ENCODE data around the gene BNIP5.
"Not testable (repeated sequence)": the region's sequence is repeated elsewhere in the genome, so short reads cannot be mapped to it uniquely, and the experiment has no call there.

The BNIP5 gene

GRCh38 chr6:36339146-36339545, 2.5 kb upstream of the BNIP5 start:
- Histone ChIP-seq H3K36me3 (ENCODE audit: control insufficient read depth in 1 of 2, insufficient read depth in 2 of 2, low read length in 2 of 2) (no peaks in the 10 kb centered on the region), H3K4me3 (ENCODE audit: low read depth in 1 of 2, low read length in 2 of 2) (no peak overlapping the region), H3K27ac (ENCODE audit: low read length) (no peak overlapping the region), H3K4me1 (ENCODE audit: control insufficient read depth in 1 of 2, insufficient read depth in 2 of 2, low read length in 2 of 2) (peaks cover 0 to 4% of the 10 kb centered on the region in 2 donors), H3K27me3 (ENCODE audit: low read depth, low read length) (peaks cover 3% of the 10 kb centered on the region), H3K9me3 (ENCODE audit: control insufficient read depth in 1 of 2, low read length in 2 of 2) (no peaks in the 10 kb centered on the region)

- H3K4me3 ChIP-seq (ENCODE audit: low read depth in 1 of 2, low read length in 2 of 2); H3K27ac ChIP-seq (ENCODE audit: low read length); H3K36me3 ChIP-seq (ENCODE audit: control insufficient read depth in 1 of 2, insufficient read depth in 2 of 2, low read length in 2 of 2); H3K4me1 ChIP-seq (ENCODE audit: control insufficient read depth in 1 of 2, insufficient read depth in 2 of 2, low read length in 2 of 2); H3K27me3 ChIP-seq (ENCODE audit: low read depth, low read length); H3K9me3 ChIP-seq (ENCODE audit: control insufficient read depth in 1 of 2, low read length in 2 of 2): not testable (repeated sequence)
These were observed 1.5 kb upstream of the BNIP5 start for GRCh38 chr6:36338223-36338622.

- H3K36me3 ChIP-seq (ENCODE audit: control insufficient read depth in 1 of 2, insufficient read depth in 2 of 2, low read length in 2 of 2) = no peaks in the 10 kb centered on the region
- H3K27ac ChIP-seq (ENCODE audit: low read length) = no peak overlapping the region
- H3K9me3 ChIP-seq (ENCODE audit: control insufficient read depth in 1 of 2, low read length in 2 of 2) = no peaks in the 10 kb centered on the region
- peaks cover 0 to 7% of the 10 kb centered on the region in 2 donors for H3K4me1 ChIP-seq (ENCODE audit: control insufficient read depth in 1 of 2, insufficient read depth in 2 of 2, low read length in 2 of 2)
- H3K27me3 ChIP-seq (ENCODE audit: low read depth, low read length) = peaks cover 3% of the 10 kb centered on the region
- no peak overlapping the region for H3K4me3 ChIP-seq (ENCODE audit: low read depth in 1 of 2, low read length in 2 of 2)
These were observed 1.1 kb upstream of the BNIP5 start for GRCh38 chr6:36337814-36338213.

DNA sequence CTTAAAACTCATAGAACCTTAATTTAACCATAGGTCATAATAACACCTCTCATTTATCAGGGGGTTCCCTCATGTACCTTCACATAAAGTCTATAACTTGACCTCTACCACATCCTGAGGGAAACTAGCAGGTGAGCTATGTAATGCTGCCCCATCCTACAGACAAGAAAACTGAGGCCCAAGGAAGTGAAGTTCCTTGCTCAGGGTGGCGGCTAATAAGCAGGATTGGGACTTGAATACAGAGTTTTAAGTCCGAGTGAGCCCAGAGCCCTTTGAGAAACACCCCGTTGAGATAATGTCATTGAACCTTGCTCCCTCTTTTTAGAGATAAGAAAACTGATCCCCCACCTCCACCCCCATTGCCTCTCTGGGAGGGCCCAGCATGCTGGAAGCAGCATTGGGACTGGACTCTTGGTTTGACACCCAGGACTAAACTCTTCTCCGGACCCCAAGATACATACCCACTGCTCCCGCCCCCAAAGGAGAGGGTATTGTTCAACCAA, 429 bp downstream of the BNIP5 start:
- Histone ChIP-seq H3K4me1 (ENCODE audit: control insufficient read depth in 1 of 2, insufficient read depth in 2 of 2, low read length in 2 of 2) (peaks cover 0 to 7% of the 10 kb centered on the region in 2 donors), H3K27ac (ENCODE audit: low read length) (peak overlapping the region; percentile 74), H3K36me3 (ENCODE audit: control insufficient read depth in 1 of 2, insufficient read depth in 2 of 2, low read length in 2 of 2) (no peaks in the 10 kb centered on the region), H3K9me3 (ENCODE audit: control insufficient read depth in 1 of 2, low read length in 2 of 2) (no peaks in the 10 kb centered on the region), H3K27me3 (ENCODE audit: low read depth, low read length) (peaks cover 3% of the 10 kb centered on the region), H3K4me3 (ENCODE audit: low read depth in 1 of 2, low read length in 2 of 2) (peak overlapping the region in 1 of 2 donors; percentile 38)

DNA sequence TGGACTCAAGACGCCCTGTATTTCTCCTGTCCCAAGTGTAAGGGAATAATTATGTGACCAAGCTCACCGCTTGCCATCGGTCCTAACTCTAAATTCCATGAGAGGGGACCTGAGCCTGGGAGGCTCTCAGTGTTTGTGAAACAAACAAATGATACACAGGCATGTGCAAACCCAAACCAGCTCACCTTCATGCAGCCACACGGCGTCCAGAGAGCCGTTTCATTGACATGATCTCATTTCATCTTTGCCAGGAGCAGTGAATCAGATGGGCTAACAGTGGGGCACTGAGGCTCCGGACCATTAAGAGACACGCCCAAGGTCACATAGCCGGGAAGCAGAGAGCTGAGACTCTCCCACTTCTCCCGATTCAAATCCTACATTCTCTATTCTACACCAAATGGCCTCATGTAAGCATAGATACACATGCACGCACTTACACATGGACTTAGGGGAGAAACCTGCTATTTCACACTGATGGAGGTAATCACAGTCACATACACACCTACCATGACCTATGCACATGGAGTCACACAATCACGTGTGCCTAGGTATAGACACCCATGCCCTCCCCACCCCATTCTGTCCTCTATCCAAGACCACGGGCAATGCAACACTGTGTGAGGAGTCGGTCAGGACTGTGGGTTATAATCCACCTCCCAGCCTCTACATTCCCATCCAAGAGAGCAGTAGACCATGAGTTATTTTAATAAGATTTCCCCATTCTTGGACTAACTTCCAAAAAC, 1.1 kb downstream of the BNIP5 start:
- peaks cover 0 to 5% of the 10 kb centered on the region in 2 donors for H3K4me1 ChIP-seq (ENCODE audit: control insufficient read depth in 1 of 2, insufficient read depth in 2 of 2, low read length in 2 of 2)
- H3K36me3 ChIP-seq (ENCODE audit: control insufficient read depth in 1 of 2, insufficient read depth in 2 of 2, low read length in 2 of 2) = no peaks in the 10 kb centered on the region
- H3K4me3 ChIP-seq (ENCODE audit: low read depth in 1 of 2, low read length in 2 of 2) = peak overlapping the region in 1 of 2 donors; percentile 38
- peak overlapping the region; percentile 74 for H3K27ac ChIP-seq (ENCODE audit: low read length)
- H3K9me3 ChIP-seq (ENCODE audit: control insufficient read depth in 1 of 2, low read length in 2 of 2) = no peaks in the 10 kb centered on the region
- peaks cover 3% of the 10 kb centered on the region for H3K27me3 ChIP-seq (ENCODE audit: low read depth, low read length)

DNA sequence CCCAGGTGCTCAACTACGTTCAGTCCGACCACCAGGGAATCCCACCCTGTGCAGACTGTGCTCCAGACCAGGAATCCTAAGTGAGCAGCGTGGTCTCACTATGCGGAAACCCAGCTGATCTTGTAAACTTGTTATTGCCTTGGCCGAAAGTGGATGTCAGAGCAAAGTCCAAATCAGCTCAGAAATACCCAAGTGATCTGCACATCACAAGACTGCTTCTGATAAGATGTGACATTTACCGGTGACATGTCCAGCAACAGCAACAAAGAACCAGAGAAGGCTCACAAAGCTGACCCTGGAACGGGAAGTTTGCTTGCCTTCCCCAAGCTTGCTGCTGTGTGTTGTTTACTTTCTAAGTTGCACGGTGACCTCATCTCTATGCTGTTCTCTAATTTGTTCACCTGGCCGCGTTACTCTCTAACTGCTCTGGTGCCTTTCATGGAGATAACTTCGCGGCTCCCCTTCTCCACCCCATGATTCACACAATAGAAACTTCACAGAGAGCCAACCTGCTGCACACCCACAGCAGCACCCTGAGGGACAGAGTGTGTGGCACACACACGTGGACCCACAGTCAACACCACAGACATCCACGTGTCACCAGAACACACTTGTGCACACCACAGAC, 1.7 kb downstream of the BNIP5 start:
- Histone ChIP-seq H3K36me3 (ENCODE audit: control insufficient read depth in 1 of 2, insufficient read depth in 2 of 2, low read length in 2 of 2) (no peaks in the 10 kb centered on the region), H3K27me3 (ENCODE audit: low read depth, low read length) (peaks cover 3% of the 10 kb centered on the region), H3K4me3 (ENCODE audit: low read depth in 1 of 2, low read length in 2 of 2) (peak overlapping the region in 1 of 2 donors; percentile 38), H3K9me3 (ENCODE audit: control insufficient read depth in 1 of 2, low read length in 2 of 2) (no peaks in the 10 kb centered on the region), H3K4me1 (ENCODE audit: control insufficient read depth in 1 of 2, insufficient read depth in 2 of 2, low read length in 2 of 2) (peaks cover 0 to 3% of the 10 kb centered on the region in 2 donors), H3K27ac (ENCODE audit: low read length) (peak overlapping the region; percentile 74)

GRCh38 chr6:36333931-36334725, 2.6 kb downstream of the BNIP5 start:
- Histone ChIP-seq H3K9me3 (ENCODE audit: control insufficient read depth in 1 of 2, low read length in 2 of 2) (no peaks in the 10 kb centered on the region), H3K27me3 (ENCODE audit: low read depth, low read length) (peaks cover 3% of the 10 kb centered on the region), H3K4me3 (ENCODE audit: low read depth in 1 of 2, low read length in 2 of 2) (no peak overlapping the region), H3K27ac (ENCODE audit: low read length) (peak overlapping the region; percentile 74), H3K36me3 (ENCODE audit: control insufficient read depth in 1 of 2, insufficient read depth in 2 of 2, low read length in 2 of 2) (no peaks in the 10 kb centered on the region), H3K4me1 (ENCODE audit: control insufficient read depth in 1 of 2, insufficient read depth in 2 of 2, low read length in 2 of 2) (peaks cover 0 to 3% of the 10 kb centered on the region in 2 donors)

- peaks cover 3% of the 10 kb centered on the region for H3K27me3 ChIP-seq (ENCODE audit: low read depth, low read length)
- H3K4me3 ChIP-seq (ENCODE audit: low read depth in 1 of 2, low read length in 2 of 2) = no peak overlapping the region
- peaks cover 0 to 3% of the 10 kb centered on the region in 2 donors for H3K4me1 ChIP-seq (ENCODE audit: control insufficient read depth in 1 of 2, insufficient read depth in 2 of 2, low read length in 2 of 2)
- H3K9me3 ChIP-seq (ENCODE audit: control insufficient read depth in 1 of 2, low read length in 2 of 2) = no peaks in the 10 kb centered on the region
- H3K36me3 ChIP-seq (ENCODE audit: control insufficient read depth in 1 of 2, insufficient read depth in 2 of 2, low read length in 2 of 2) = no peaks in the 10 kb centered on the region
- H3K27ac ChIP-seq (ENCODE audit: low read length) = no peak overlapping the region
These were observed 3.4 kb downstream of the BNIP5 start for GRCh38 chr6:36333171-36333895.

- Histone ChIP-seq H3K9me3 (ENCODE audit: control insufficient read depth in 1 of 2, low read length in 2 of 2) (no peaks in the 10 kb centered on the region), H3K36me3 (ENCODE audit: control insufficient read depth in 1 of 2, insufficient read depth in 2 of 2, low read length in 2 of 2) (no peaks in the 10 kb centered on the region), H3K4me1 (ENCODE audit: control insufficient read depth in 1 of 2, insufficient read depth in 2 of 2, low read length in 2 of 2) (peaks cover 7 to 12% of the 10 kb centered on the region in 2 donors), H3K27me3 (ENCODE audit: low read depth, low read length) (peaks cover 3% of the 10 kb centered on the region), H3K27ac (ENCODE audit: low read length) (no peak overlapping the region), H3K4me3 (ENCODE audit: low read depth in 1 of 2, low read length in 2 of 2) (no peak overlapping the region)
These were observed 5.3 kb downstream of the BNIP5 start for GRCh38 chr6:36331381-36331780.

GRCh38 chr6:36330366-36330765, 6.3 kb downstream of the BNIP5 start:
- Histone ChIP-seq H3K4me3 (ENCODE audit: low read depth in 1 of 2, low read length in 2 of 2) (no peak overlapping the region), H3K4me1 (ENCODE audit: control insufficient read depth in 1 of 2, insufficient read depth in 2 of 2, low read length in 2 of 2) (peaks cover 9 to 15% of the 10 kb centered on the region in 2 donors), H3K27ac (ENCODE audit: low read length) (no peak overlapping the region), H3K27me3 (ENCODE audit: low read depth, low read length) (no peaks in the 10 kb centered on the region), H3K9me3 (ENCODE audit: control insufficient read depth in 1 of 2, low read length in 2 of 2) (no peaks in the 10 kb centered on the region), H3K36me3 (ENCODE audit: control insufficient read depth in 1 of 2, insufficient read depth in 2 of 2, low read length in 2 of 2) (no peaks in the 10 kb centered on the region)

Data from muscle layer of duodenum (tissue), 2 donors.